GM20431 (cell line): Measurements from ENCODE around the gene CCN5.

Experiments used
- in situ Hi-C: fragments of 300-500 bp; cut with MseI, MboI; formaldehyde crosslinking; loops from one replicate; pipeline ENCODE4 v1.15.0; 2020; ENCODE audit warnings: low sequenced_read_pairs; ENCODE audit not compliant: unreplicated experiment

The CCN5 gene

GRCh38 chr20:44711237-44711636 is 3.9 kb upstream of the CCN5 start:
- in situ Hi-C loops: no loop called here

- in situ Hi-C loops: no loop called here
These were observed 968 bp upstream of the CCN5 start for GRCh38 chr20:44714102-44714700.

- in situ Hi-C loops: no loop called here
These were observed 535 bp downstream of the CCN5 start for GRCh38 chr20:44715499-44716308.

- in situ Hi-C loops: no loop called here
These were observed 1.3 kb downstream of the CCN5 start for GRCh38 chr20:44716309-44717106.

GRCh38 chr20:44717986-44718385 is 2.8 kb downstream of the CCN5 start:
- in situ Hi-C loops: no loop called here

- in situ Hi-C loops: no loop called here
These were observed 4.7 kb downstream of the CCN5 start for GRCh38 chr20:44719841-44720240.

GRCh38 chr20:44720621-44720996 is 5.4 kb downstream of the CCN5 start:
- in situ Hi-C loops: no loop called here

GRCh38 chr20:44720997-44721784 is 6.0 kb downstream of the CCN5 start:
- in situ Hi-C loops: no loop called here

GRCh38 chr20:44721785-44722054 is 6.6 kb downstream of the CCN5 start:
- in situ Hi-C loops: no loop called here

- in situ Hi-C loops: no loop called here
These were observed 7.8 kb downstream of the CCN5 start for GRCh38 chr20:44722990-44723389.

- in situ Hi-C loops: no loop called here
These were observed 8.2 kb downstream of the CCN5 start for GRCh38 chr20:44723391-44723790.

- in situ Hi-C loops: no loop called here
These were observed 8.7 kb downstream of the CCN5 start for GRCh38 chr20:44723798-44724362.

- in situ Hi-C loops: no loop called here
These were observed 9.4 kb downstream of the CCN5 start for GRCh38 chr20:44724423-44725091.

GRCh38 chr20:44725837-44726236 is 10.7 kb downstream of the CCN5 start:
- in situ Hi-C loops: no loop called here

- in situ Hi-C loops: no loop called here
These were observed 11.9 kb downstream of the CCN5 start for GRCh38 chr20:44727039-44727438.

GRCh38 chr20:44727651-44728050 is 12.5 kb downstream of the CCN5 start:
- in situ Hi-C loops: no loop called here

GRCh38 chr20:44728801-44729443 is 13.8 kb downstream of the CCN5 start:
- in situ Hi-C loops: no loop called here

GRCh38 chr20:44730441-44730840 is 15.3 kb downstream of the CCN5 start:
- in situ Hi-C loops: no loop called here

- in situ Hi-C loops: no loop called here
These were observed 16.5 kb downstream of the CCN5 start for GRCh38 chr20:44731657-44732056.
